ENCODE measurements around the gene NUDT5. TPM values are rescaled to one million over a fixed set of nuclear protein-coding genes. Genes with fewer than 3 reads are reported as not detected.

The NUDT5 gene
- total and polyA plus RNA-seq, 2 of the 13 experiments (the other 11 are each of a cell fraction or from before 2014, with no cell fraction given): 79.6 to 134 TPM

DNA sequence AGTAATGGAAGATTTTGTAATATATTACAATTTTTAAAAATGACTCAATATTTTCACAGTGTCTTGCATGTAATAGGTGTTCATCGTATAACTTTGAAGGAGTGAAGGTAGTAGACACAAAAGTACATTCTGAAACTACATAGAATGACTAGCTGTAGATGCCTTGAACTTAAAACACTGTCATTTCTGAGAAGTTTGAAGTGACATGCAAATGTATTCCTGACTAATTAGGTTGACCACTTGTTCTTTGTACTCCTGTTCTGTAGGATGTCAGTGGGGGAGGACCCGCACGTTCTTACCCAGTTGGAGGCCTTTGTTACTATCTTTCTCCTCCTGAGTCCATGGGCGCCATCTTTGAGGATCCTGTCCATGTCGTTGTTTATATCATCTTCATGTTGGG lies 35.0 kb downstream of the NUDT5 start (continued):
- TF ChIP-seq, protein P1, sequence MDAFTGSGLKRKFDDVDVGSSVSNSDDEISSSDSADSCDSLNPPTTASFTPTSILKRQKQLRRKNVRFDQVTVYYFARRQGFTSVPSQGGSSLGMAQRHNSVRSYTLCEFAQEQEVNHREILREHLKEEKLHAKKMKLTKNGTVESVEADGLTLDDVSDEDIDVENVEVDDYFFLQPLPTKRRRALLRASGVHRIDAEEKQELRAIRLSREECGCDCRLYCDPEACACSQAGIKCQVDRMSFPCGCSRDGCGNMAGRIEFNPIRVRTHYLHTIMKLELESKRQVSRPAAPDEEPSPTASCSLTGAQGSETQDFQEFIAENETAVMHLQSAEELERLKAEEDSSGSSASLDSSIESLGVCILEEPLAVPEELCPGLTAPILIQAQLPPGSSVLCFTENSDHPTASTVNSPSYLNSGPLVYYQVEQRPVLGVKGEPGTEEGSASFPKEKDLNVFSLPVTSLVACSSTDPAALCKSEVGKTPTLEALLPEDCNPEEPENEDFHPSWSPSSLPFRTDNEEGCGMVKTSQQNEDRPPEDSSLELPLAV (CRISPR knock-in tag; conservative IDR thresholded peaks at IDR 0.05; ENCODE audit: low read depth): no peak

DNA sequence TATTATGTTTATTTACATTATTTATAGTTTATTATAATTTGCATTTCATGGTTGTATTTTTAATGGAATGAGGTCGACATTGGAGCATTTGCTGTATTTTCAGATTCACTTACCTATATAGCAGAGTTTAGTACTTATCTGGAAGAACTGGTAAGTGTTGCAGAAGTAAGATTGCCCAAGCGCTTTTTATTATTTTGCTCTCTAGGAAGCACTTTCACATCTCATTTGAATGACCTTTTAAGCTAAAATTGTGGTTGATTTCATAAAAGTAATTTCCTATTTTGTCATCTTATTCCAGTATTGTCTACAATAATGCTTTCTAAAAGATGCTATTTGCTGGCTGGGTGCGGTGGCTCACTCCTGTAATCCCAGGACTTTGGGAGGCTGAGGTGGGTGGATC lies 37.6 kb downstream of the NUDT5 start:
- 94% methylated on average over 3 of the region's 3 CpGs for WGBS (ENCODE audit: low lambda C conversion rate)
- H3K9me3 ChIP-seq (ENCODE audit: low read length): no peaks in the 10 kb centered on the region
- no peak overlapping the region for H3K9ac ChIP-seq (ENCODE audit: insufficient read depth, low read depth, low read length)
- BruUV-seq (replicated peaks): no TSS peak
- peaks cover 26% of the 10 kb centered on the region for H3K4me1 ChIP-seq (ENCODE audit: insufficient read depth, low read length)
- no peak for ATAC-seq
- TF ChIP-seq HNRNPUL1 (IDR thresholded peaks at IDR 0.05; ENCODE audit: low read depth, low read length): no peak
- no peak for TF ChIP-seq ZNF124 (CRISPR knock-in tag; IDR thresholded peaks at IDR 0.05)
- no peak for TF ChIP-seq MYNN (CRISPR knock-in tag; IDR thresholded peaks at IDR 0.05; ENCODE audit: low read depth)
- no peak for TF ChIP-seq ZNF335 (CRISPR knock-in tag; IDR thresholded peaks at IDR 0.05)
- TF ChIP-seq, protein P2, sequence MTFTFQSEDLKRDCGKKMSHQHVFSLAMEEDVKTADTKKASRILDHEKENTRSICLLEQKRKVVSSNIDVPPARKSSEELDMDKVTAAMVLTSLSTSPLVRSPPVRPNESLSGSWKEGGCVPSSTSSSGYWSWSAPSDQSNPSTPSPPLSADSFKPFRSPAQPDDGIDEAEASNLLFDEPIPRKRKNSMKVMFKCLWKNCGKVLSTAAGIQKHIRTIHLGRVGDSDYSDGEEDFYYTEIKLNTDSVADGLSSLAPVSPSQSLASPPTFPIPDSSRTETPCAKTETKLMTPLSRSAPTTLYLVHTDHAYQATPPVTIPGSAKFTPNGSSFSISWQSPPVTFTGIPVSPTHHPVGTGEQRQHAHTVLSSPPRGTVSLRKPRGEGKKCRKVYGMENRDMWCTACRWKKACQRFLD (CRISPR knock-in tag; IDR thresholded peaks at IDR 0.05; ENCODE audit: borderline replicate concordance): no peak
- no peak for TF ChIP-seq RFXANK (CRISPR knock-in tag; IDR thresholded peaks at IDR 0.05)
- TF ChIP-seq SOX6 (IDR thresholded peaks at IDR 0.05): no peak
- TF ChIP-seq SOX6 (CRISPR knock-in tag; IDR thresholded peaks at IDR 0.05): no peak
- no peak for TF ChIP-seq FOXK2 (IDR thresholded peaks at IDR 0.05)
- TF ChIP-seq, protein P3, sequence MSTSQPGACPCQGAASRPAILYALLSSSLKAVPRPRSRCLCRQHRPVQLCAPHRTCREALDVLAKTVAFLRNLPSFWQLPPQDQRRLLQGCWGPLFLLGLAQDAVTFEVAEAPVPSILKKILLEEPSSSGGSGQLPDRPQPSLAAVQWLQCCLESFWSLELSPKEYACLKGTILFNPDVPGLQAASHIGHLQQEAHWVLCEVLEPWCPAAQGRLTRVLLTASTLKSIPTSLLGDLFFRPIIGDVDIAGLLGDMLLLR (CRISPR knock-in tag; IDR thresholded peaks at IDR 0.05): no peak
- no peak for TF ChIP-seq BRCA1 (CRISPR knock-in tag; IDR thresholded peaks at IDR 0.05)
- no peak for TF ChIP-seq ZNF605 (CRISPR knock-in tag; IDR thresholded peaks at IDR 0.05)
- no peak for TF ChIP-seq FOXJ3 (CRISPR knock-in tag; IDR thresholded peaks at IDR 0.05; ENCODE audit: borderline replicate concordance)
- no peak for TF ChIP-seq HCFC1 (IDR thresholded peaks at IDR 0.05; ENCODE audit: low read depth, low read length)
- TF ChIP-seq ZNF75D (CRISPR knock-in tag; IDR thresholded peaks at IDR 0.05; ENCODE audit: borderline replicate concordance): no peak
- TF ChIP-seq ZMYM3 (CRISPR knock-in tag; IDR thresholded peaks at IDR 0.05): no peak
- in situ Hi-C loops (cut with HindIII; ENCODE audit: extremely low pct_ligation_motif_present, low pct_unique_long_range_greater_than_20kb): no loop called here
- no peak for DNase-seq (ENCODE audit: low spot score)
- no peaks in the 10 kb centered on the region for H3K79me2 ChIP-seq (ENCODE audit: insufficient read depth, low read length)
- POLR2A ChIA-PET: no interaction called here
- CTCF ChIA-PET (ENCODE audit: low intra/inter-chr PET ratio, low total read pairs): no interaction called here
- intact Hi-C loops (cut with micrococcal nuclease; ENCODE audit: unreplicated experiment): no loop called here
- no peaks in the 10 kb centered on the region for H3K27me3 ChIP-seq (ENCODE audit: control insufficient read depth in 1 of 2, insufficient read depth in 2 of 2, low read length in 2 of 2)
- no peaks in the 10 kb centered on the region for H4K20me1 ChIP-seq (ENCODE audit: insufficient read depth, low read length)
- H3K36me3 ChIP-seq (replicated peaks in 1 of 2; ENCODE audit: control insufficient read depth in 1 of 2, insufficient read depth in 2 of 2, low read length in 2 of 2): peaks cover 5 to 22% of the 10 kb centered on the region in 2 experiments; a peak in 3 of 5 replicates
- no peak overlapping the region for H3K4me3 ChIP-seq (replicated peaks in 1 of 3; ENCODE audit: insufficient read depth in 1 of 3, low read depth in 2 of 3, low read length in 3 of 3)
- H2AFZ ChIP-seq (ENCODE audit: low read length): no peak overlapping the region
- H3K4me2 ChIP-seq (ENCODE audit: low read depth, low read length): no peak overlapping the region
- H3K27ac ChIP-seq (ENCODE audit: extremely low read length, insufficient read depth, low read length): no peak overlapping the region
- FAIRE-seq: no peak

Data from HepG2 (cell line).